ENCODE data around the gene RIPOR2.

Gene RIPOR2

DNA sequence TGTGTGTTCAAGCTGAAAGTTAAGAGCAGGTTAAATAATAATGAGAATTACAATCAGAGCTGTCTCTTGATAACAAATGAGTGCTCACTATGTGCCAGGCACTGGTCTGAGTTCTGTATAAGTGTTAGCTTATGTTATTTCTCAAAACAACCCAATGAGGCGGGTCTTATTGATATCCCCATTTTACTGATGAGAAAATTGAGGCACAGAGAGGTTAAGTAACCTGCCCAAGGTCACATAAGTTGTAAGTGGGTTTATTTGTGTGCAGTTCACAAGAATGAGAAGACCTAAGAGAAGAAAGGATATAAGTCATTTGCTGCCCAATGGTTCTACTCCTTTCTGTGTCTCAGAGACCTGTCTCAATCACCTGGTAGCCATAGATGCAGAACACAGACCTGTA lies 103.0 kb downstream of the RIPOR2 start:
- H3K4me3 ChIP-seq (ENCODE audit: low read depth, low read length) = no peak overlapping the region
- TF ChIP-seq, protein P1, sequence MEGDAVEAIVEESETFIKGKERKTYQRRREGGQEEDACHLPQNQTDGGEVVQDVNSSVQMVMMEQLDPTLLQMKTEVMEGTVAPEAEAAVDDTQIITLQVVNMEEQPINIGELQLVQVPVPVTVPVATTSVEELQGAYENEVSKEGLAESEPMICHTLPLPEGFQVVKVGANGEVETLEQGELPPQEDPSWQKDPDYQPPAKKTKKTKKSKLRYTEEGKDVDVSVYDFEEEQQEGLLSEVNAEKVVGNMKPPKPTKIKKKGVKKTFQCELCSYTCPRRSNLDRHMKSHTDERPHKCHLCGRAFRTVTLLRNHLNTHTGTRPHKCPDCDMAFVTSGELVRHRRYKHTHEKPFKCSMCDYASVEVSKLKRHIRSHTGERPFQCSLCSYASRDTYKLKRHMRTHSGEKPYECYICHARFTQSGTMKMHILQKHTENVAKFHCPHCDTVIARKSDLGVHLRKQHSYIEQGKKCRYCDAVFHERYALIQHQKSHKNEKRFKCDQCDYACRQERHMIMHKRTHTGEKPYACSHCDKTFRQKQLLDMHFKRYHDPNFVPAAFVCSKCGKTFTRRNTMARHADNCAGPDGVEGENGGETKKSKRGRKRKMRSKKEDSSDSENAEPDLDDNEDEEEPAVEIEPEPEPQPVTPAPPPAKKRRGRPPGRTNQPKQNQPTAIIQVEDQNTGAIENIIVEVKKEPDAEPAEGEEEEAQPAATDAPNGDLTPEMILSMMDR (IDR thresholded peaks at IDR 0.05; ENCODE audit: low read depth, low read length) = no peak

- TF ChIP-seq, protein P1 (IDR thresholded peaks at IDR 0.05; ENCODE audit: low read depth, low read length) = no peak
- H3K4me3 ChIP-seq (ENCODE audit: low read depth, low read length) = no peak overlapping the region
Measured at GRCh38 chr6:24831771-24832716, 103.7 kb downstream of the RIPOR2 start.

DNA sequence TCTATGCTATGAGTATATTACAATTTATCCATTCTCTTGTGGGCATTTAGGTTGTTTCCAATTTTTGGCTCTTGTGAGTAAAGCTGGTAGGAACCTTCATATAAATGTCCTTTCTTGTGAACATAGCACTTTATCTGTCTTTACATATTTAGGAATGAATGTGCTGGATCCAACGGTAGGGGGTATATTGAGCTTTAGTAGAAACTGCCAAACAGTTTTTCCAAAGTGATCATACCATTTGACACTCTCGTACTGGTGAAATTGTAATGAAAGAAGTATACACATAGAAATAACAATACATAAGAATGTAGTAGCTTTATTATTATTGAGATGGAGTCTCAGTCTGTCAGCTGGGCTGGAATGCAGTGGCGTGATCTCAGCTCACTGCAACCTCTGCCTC lies 106.1 kb downstream of the RIPOR2 start:
- TF ChIP-seq, protein P1 (IDR thresholded peaks at IDR 0.05; ENCODE audit: low read depth, low read length) = no peak
- H3K4me3 ChIP-seq (ENCODE audit: low read depth, low read length) = no peak overlapping the region

- no peak overlapping the region for H3K4me3 ChIP-seq (ENCODE audit: low read depth, low read length)
- TF ChIP-seq, protein P1 (IDR thresholded peaks at IDR 0.05; ENCODE audit: low read depth, low read length) = no peak
Measured at GRCh38 chr6:24827970-24828369, 107.8 kb downstream of the RIPOR2 start.

- TF ChIP-seq, protein P1 (IDR thresholded peaks at IDR 0.05; ENCODE audit: low read depth, low read length) = no peak
- H3K4me3 ChIP-seq (ENCODE audit: low read depth, low read length) = no peak overlapping the region
Measured at GRCh38 chr6:24827162-24827561, 108.6 kb downstream of the RIPOR2 start.

DNA sequence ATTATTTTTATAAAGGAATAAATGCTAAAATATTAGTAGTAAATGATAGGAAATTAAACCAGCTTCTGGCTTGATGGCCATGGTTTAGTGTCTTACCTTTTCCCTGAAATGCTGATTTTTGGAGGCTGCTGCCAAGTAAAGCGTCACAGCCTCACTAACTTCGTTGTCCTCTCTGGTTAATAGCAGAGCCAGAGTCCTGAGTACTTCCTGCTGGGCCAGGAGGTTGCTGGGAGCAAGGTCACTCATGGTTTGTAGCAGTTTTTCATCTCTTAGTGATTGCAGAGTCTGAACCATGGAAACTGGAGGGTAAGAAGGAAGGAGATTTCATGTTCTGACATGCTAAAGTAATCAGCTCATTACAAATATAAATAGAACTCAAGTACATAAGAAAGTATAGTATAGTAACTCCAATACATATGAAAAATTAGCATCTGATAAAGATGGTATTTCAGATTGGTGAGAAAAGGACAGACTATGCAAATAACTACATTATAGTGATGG lies 110.6 kb downstream of the RIPOR2 start:
- TF ChIP-seq, protein P1 (IDR thresholded peaks at IDR 0.05; ENCODE audit: low read depth, low read length) = no peak
- H3K4me3 ChIP-seq (ENCODE audit: low read depth, low read length) = no peak overlapping the region

Data from WI38 (cell line).